Measurements from ENCODE around the gene ABCC12. TPM values are rescaled to one million over a fixed set of nuclear protein-coding genes. Genes with fewer than 3 reads are reported as not detected.

Gene ABCC12
- total and polyA plus RNA-seq, 4 donors: 0.25 TPM; not detected in 3

DNA sequence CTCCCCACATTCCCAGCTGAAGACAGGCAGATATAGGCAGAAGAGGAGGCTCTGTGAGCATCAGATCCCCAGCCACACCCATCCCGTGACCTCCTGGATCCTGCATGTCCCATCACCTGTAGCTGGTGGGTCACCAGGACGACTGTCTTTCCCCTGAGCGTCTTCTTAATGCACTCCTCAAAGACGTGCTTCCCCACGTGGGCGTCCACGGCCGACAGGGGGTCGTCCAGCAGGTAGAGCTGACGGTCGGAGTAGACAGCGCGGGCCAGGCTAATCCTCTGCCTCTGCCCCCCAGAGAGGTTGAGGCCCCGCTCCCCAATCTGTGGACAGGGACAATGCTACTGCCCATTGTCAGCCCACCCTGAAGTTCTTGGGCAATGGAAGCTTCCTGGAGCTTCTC, 40.5 kb downstream of the ABCC12 start (continued):
- TF ChIP-seq, protein P1, sequence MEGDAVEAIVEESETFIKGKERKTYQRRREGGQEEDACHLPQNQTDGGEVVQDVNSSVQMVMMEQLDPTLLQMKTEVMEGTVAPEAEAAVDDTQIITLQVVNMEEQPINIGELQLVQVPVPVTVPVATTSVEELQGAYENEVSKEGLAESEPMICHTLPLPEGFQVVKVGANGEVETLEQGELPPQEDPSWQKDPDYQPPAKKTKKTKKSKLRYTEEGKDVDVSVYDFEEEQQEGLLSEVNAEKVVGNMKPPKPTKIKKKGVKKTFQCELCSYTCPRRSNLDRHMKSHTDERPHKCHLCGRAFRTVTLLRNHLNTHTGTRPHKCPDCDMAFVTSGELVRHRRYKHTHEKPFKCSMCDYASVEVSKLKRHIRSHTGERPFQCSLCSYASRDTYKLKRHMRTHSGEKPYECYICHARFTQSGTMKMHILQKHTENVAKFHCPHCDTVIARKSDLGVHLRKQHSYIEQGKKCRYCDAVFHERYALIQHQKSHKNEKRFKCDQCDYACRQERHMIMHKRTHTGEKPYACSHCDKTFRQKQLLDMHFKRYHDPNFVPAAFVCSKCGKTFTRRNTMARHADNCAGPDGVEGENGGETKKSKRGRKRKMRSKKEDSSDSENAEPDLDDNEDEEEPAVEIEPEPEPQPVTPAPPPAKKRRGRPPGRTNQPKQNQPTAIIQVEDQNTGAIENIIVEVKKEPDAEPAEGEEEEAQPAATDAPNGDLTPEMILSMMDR (IDR thresholded peaks at IDR 0.05; ENCODE audit: low read depth, low read length, missing input control): no peak
- TF ChIP-seq JUND (IDR thresholded peaks at IDR 0.05): no peak

DNA sequence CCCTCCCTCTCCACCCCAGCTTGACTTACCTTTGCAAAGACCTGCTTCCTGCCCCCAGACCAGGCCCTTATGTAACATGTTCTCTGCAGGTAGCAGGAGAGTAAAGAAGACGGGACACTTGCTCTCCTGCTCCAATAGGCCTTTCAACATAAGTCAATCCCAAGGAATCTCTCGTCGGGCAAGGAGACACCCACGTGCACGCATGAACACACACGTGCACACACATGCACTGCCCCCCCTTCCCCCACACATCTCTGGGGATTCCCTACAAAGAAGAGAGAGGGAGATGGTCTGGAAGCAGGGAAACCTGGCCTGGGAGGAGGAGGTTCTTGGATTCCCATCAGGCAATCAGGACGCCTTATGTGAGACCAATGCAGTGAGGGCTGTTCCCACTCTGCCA, 41.4 kb downstream of the ABCC12 start:
- TF ChIP-seq JUND (IDR thresholded peaks at IDR 0.05): no peak
- TF ChIP-seq GABPA (IDR thresholded peaks at IDR 0.05 in 1 of 2, conservative IDR thresholded peaks at IDR 0.05 in 1 of 2): no peak
- TF ChIP-seq FOXA2 (IDR thresholded peaks at IDR 0.05): no peak
- no peak for TF ChIP-seq FOXA1 (IDR thresholded peaks at IDR 0.05)
- TF ChIP-seq, protein P2, sequence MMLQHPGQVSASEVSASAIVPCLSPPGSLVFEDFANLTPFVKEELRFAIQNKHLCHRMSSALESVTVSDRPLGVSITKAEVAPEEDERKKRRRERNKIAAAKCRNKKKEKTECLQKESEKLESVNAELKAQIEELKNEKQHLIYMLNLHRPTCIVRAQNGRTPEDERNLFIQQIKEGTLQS (IDR thresholded peaks at IDR 0.05): no peak
- no peak for TF ChIP-seq SP1 (IDR thresholded peaks at IDR 0.05)
- TF ChIP-seq TAF1 (conservative IDR thresholded peaks at IDR 0.05): no peak
- TF ChIP-seq, protein P3, sequence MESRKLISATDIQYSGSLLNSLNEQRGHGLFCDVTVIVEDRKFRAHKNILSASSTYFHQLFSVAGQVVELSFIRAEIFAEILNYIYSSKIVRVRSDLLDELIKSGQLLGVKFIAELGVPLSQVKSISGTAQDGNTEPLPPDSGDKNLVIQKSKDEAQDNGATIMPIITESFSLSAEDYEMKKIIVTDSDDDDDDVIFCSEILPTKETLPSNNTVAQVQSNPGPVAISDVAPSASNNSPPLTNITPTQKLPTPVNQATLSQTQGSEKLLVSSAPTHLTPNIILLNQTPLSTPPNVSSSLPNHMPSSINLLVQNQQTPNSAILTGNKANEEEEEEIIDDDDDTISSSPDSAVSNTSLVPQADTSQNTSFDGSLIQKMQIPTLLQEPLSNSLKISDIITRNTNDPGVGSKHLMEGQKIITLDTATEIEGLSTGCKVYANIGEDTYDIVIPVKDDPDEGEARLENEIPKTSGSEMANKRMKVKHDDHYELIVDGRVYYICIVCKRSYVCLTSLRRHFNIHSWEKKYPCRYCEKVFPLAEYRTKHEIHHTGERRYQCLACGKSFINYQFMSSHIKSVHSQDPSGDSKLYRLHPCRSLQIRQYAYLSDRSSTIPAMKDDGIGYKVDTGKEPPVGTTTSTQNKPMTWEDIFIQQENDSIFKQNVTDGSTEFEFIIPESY (IDR thresholded peaks at IDR 0.05): no peak
- TF ChIP-seq, protein P4, sequence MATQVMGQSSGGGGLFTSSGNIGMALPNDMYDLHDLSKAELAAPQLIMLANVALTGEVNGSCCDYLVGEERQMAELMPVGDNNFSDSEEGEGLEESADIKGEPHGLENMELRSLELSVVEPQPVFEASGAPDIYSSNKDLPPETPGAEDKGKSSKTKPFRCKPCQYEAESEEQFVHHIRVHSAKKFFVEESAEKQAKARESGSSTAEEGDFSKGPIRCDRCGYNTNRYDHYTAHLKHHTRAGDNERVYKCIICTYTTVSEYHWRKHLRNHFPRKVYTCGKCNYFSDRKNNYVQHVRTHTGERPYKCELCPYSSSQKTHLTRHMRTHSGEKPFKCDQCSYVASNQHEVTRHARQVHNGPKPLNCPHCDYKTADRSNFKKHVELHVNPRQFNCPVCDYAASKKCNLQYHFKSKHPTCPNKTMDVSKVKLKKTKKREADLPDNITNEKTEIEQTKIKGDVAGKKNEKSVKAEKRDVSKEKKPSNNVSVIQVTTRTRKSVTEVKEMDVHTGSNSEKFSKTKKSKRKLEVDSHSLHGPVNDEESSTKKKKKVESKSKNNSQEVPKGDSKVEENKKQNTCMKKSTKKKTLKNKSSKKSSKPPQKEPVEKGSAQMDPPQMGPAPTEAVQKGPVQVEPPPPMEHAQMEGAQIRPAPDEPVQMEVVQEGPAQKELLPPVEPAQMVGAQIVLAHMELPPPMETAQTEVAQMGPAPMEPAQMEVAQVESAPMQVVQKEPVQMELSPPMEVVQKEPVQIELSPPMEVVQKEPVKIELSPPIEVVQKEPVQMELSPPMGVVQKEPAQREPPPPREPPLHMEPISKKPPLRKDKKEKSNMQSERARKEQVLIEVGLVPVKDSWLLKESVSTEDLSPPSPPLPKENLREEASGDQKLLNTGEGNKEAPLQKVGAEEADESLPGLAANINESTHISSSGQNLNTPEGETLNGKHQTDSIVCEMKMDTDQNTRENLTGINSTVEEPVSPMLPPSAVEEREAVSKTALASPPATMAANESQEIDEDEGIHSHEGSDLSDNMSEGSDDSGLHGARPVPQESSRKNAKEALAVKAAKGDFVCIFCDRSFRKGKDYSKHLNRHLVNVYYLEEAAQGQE (IDR thresholded peaks at IDR 0.05): no peak
- no peak for TF ChIP-seq RXRA (IDR thresholded peaks at IDR 0.05)
- no peak for TF ChIP-seq YY1 (IDR thresholded peaks at IDR 0.05)
- no peak for TF ChIP-seq RAD21 (IDR thresholded peaks at IDR 0.05)
- no peak for TF ChIP-seq HNF4A (conservative IDR thresholded peaks at IDR 0.05)
- no peak for TF ChIP-seq HNF4G (IDR thresholded peaks at IDR 0.05)
- TF ChIP-seq MAX (IDR thresholded peaks at IDR 0.05): no peak
- TF ChIP-seq NR2F2 (IDR thresholded peaks at IDR 0.05): no peak
- no peak for TF ChIP-seq EGR1 (IDR thresholded peaks at IDR 0.05; ENCODE audit: low read depth in 2 of 2)
- no peak for DNase-seq (ENCODE audit: low spot score)
- no peaks in the 10 kb centered on the region for H3K27me3 ChIP-seq (ENCODE audit: control insufficient read depth in 4 of 4, insufficient read depth in 4 of 4, low read length in 3 of 4)
- WGBS: 85% methylated on average over 7 of the region's 7 CpGs
- H3K4me1 ChIP-seq (ENCODE audit: control insufficient read depth in 4 of 4, insufficient read depth in 4 of 4, low read length in 3 of 4): no peaks in the 10 kb centered on the region
- no peak overlapping the region for H3K27ac ChIP-seq (ENCODE audit: low read depth in 1 of 2, low read length in 2 of 2)
- H3K9me3 ChIP-seq (ENCODE audit: control insufficient read depth in 4 of 4, low read length in 3 of 4): no peaks in the 10 kb centered on the region
- no peaks in the 10 kb centered on the region for H3K36me3 ChIP-seq (ENCODE audit: control insufficient read depth in 4 of 4, insufficient read depth in 3 of 4, low read depth in 1 of 4, low read length in 3 of 4)
- no peak overlapping the region for H3K4me3 ChIP-seq (ENCODE audit: low read depth in 1 of 3, low read length in 3 of 3)
- no peak overlapping the region for H3K9ac ChIP-seq (ENCODE audit: low read depth in 1 of 2, low read length in 2 of 2)
